Fibroblast of peridontal ligament (primary cell): ENCODE results near the gene TACR3.
"Not testable (repeated sequence)": the region's sequence is repeated elsewhere in the genome, so short reads cannot be mapped to it uniquely, and the experiment has no call there.

Experiments
- DNase-seq: peaks from one replicate; pipeline ENCODE4 v3.0.0-alpha.2; 2010; ENCODE audit errors: extremely low read depth

Gene TACR3, protein sequence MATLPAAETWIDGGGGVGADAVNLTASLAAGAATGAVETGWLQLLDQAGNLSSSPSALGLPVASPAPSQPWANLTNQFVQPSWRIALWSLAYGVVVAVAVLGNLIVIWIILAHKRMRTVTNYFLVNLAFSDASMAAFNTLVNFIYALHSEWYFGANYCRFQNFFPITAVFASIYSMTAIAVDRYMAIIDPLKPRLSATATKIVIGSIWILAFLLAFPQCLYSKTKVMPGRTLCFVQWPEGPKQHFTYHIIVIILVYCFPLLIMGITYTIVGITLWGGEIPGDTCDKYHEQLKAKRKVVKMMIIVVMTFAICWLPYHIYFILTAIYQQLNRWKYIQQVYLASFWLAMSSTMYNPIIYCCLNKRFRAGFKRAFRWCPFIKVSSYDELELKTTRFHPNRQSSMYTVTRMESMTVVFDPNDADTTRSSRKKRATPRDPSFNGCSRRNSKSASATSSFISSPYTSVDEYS

DNA sequence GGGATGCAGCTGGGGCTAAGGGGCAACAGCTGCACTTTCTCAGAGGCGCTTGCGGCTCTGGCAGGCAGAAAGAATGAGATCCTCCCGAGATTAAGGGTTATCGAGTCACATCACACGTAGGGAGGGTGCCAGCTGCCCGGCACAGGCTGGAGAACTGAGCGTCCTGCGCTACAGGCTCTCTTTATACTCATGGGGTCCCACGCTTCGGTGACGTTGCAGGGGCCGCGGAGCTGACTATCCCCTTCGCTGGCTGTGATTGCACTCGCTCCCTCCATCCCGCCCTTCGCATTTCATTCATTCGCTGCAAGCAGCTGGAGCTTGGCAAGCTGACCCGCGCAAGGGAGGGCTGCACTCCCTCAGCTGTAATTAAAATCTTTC lies at the start of gene TACR3:
TACR3 (minus strand) TSS at position 156 of the 378 bp plus-strand sequence. CDS start 310 bp downstream, outside the sequence.
- no peak for DNase-seq

DNA sequence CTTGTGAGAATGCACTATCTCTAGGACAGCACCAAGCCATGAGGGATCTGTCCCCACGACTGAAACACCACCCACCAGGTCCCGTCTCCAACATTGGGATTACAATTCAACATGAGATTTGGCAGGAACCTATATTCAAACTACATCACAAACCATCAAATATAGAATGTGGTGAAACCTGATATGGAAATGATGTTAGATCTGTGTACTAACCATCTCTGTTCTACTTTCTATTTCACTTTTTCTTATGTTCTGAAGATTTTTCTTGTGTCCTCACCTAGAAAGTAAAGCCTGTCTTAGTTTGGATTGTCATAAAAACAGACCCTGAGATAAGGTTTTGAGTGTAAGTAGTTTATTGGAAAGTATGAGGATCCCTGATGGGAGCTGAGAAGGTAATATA lies 37.8 kb upstream of the TACR3 start:
- no peak for DNase-seq

DNA sequence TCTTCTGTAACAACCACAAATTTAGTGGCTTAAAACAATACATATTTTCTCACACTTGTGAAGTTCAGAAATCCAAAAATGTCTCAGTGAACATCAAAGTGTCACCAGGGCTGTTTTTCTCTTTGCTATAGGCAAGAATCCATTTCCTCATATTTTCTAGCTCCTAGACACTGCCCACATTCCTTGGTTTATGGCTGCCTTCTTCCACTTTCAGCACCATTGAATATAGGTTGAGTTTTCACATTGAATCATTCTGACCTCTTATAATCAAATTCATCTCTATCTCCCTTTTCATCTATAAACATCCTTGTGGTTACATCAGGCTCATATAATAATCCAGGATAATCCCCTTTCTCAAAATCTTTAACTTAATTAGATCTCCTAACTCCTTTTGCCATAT lies 37.0 kb upstream of the TACR3 start:
- no peak for DNase-seq

DNA sequence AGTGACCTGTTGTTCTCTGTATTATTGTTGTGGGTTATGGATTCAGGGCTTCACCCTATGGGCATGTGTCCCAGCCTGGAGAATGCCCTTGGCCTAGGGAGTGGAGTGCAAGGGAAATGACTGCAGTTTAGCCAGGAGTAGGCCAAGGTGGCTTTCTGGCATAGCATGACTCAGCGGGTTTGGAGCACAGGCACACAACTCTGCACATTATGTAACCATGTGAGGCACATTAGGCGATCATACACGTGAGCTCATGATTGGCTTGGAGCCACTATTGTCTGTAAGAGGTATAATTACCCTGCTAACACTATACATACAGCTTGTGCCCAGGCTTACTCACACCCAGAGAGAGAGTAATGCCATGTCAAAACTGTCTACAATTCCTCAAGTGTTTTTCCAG lies 35.1 kb upstream of the TACR3 start:
- no peak for DNase-seq

DNA sequence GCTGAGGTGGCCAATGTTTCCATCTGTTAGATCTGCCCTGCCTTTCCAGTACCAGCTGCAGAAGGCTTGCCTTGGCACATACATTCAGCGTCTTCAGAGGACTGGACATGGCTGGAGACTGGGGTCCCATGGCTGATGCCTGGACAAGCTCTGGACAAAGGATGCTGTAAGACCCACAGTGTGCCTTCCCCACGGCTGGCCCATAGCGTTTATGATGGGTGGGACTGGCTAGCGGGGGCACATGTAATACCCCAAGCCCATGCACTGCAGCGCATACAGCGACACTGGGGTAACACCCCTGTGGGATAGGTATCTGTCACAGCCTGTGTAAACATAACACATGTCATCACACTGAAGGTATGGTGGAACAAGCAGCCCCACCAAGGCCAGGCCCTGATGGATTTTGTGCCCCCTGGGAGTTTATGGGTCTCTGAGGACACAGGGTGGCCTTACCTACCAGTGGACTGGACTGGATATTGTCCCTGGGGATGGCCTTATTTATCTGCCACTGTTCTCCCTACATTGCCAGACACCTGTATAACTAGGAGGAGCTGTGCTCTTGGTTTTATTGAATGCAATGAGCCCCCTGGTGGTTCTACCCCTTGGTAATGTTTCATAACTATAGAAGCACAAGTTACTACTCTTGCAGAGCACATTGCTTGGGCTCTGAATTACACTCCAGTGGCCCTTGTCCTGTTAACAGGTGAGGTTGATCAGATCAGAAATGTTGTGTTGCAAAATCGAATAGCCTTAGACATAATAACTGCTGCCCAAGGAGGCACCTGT lies 34.3 kb upstream of the TACR3 start:
- DNase-seq = no peak

GRCh38 chr4:103723150-103723549 lies 3.4 kb upstream of the TACR3 start:
- DNase-seq = not testable (repeated sequence)

DNA sequence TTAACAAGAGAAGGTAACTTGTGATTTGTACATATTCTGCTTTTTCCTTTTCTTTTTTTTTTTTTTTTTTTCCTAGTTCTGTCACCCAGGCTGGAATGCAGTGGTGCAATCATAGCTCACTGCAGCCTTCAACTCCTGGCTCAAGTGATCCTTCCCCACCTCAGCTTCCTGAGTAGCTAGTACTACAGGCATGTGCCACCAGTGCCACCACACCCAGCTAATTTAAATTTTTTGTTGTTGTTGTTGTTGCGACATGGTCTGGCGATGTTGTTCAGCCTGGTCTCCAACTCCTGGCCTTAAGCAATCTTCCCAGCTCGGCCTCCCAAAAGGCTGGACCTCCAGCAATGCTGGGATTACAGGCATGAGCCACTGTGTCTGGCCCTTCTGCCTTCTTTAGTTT lies 1.5 kb upstream of the TACR3 start:
- DNase-seq = no peak

GRCh38 chr4:103720661-103721060 lies 876 bp upstream of the TACR3 start:
- DNase-seq = no peak

DNA sequence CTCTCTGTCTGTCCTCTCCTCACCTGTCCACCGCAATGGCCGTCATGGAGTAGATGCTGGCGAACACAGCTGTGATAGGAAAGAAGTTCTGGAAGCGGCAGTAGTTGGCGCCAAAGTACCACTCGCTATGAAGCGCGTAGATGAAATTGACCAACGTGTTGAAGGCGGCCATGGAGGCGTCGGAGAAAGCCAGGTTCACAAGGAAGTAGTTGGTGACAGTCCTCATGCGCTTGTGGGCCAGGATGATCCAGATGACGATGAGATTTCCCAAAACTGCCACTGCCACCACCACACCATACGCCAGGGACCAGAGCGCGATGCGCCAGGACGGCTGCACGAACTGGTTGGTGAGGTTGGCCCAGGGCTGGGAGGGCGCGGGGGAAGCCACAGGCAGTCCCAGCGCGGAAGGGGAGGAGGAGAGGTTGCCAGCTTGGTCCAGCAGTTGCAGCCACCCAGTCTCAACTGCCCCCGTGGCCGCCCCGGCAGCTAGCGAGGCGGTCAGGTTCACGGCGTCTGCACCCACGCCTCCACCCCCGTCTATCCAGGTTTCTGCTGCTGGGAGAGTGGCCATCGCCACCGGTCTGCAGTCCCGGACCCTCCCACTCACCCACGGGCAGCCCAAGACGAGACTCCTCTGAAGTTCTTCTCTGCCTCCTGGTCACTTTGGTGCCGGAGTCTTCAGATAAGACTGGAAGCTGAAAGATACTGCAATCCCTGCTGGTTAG lies 518 bp downstream of the TACR3 start:
- no peak for DNase-seq

GRCh38 chr4:103692615-103693014 lies 27.2 kb downstream of the TACR3 start:
- DNase-seq = no peak

GRCh38 chr4:103673983-103674382 lies 45.8 kb downstream of the TACR3 start:
- DNase-seq = no peak

DNA sequence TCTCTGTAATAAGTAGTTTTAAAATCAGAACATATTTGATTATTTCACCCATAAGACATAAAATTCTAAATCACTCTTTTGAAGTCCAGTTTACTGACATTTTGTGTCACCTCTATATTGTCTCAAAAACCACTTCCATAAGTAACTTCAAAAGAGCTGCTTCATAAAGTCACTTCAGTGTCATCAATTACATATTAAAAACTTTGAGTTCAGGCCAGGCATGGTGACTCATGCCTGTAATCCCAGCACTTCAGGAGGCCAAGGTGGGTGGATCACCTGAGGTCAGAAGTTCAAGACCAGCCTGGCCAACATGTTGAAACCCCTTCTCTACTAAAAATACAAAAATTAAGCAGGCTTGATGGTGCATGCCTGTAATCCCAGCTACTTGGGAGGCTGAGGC lies 53.0 kb downstream of the TACR3 start:
- not testable (repeated sequence) for DNase-seq

DNA sequence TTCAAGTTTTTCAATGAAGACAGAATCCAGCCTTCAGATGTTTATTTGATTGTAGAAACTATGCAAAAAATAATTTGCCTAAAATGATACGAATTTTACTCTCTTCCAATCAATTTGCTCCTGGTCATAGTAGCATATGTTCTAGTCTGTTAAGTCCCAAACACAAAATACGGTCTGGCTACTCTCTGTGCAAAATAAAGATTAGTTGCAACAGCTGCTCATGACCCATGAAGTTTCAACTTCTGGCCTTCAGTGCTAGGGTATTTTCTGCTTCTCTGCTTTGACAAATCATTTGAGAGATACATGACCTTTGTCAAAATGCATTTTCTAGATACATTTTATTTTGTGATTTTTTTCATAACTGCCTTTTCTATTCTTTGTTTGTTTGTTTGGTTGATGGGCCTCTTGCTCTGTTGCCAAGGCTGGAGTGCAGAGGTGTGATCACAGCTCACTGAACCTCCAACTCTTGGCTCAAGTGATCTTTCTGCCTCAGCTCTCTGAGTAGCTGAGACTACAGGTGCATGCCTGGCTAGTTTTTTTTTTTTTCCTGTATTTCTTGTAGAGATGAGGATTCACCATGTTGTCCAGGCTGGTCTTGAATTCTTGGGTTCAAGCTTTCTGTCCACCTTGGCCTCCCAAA lies 55.2 kb downstream of the TACR3 start:
- no peak for DNase-seq

GRCh38 chr4:103648541-103648940 lies 71.2 kb downstream of the TACR3 start:
- no peak for DNase-seq

- no peak for DNase-seq
Measured at GRCh38 chr4:103645991-103646390, 73.8 kb downstream of the TACR3 start.

DNA sequence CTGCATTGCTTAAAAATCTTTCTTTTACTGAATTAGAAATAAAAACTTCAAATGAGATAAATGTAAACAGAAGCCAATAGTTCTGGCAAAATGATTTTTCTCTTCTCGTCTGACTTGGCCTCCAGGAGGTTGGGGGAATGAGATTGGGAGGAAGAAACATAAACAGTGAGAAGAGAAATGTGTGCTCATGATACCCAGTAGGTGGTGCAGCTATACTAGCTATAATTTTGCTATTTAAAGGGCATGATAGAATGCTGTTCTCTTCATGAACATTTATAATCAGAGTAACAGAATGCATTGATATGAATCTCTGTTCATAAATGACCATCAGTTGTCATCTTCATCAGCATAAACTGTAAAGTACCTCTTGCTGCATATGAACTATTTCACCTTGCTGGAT lies 85.5 kb downstream of the TACR3 start:
- no peak for DNase-seq

- DNase-seq = no peak
Measured at GRCh38 chr4:103626296-103626695, 93.5 kb downstream of the TACR3 start.

- no peak for DNase-seq
Measured at GRCh38 chr4:103591841-103592240, 127.9 kb downstream of the TACR3 start.

DNA sequence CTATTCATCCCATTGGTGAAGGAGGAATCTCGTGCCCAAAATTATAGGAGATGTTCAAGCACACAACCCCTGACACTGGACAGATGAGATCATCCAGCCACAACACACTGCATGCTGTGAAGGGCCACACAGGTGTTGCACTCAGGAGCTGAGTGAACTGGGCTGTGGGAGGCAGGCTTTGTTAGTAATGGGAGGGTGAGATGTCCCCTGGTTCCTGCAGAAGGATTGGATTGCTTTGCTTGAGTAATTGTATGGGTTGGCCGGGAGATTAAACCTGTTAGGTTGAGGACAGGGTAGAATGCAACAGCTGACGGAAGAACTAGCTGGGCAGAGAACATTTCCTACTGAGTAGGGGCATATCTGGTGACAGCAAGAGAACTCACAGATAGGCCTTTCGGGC lies 152.2 kb downstream of the TACR3 start:
- no peak for DNase-seq

- not testable (repeated sequence) for DNase-seq
Measured at GRCh38 chr4:103559178-103559577, 160.6 kb downstream of the TACR3 start.
